HG03095 (cell line): ENCODE measurements around the gene IL10.
"Not testable (repeated sequence)": the region's sequence is repeated elsewhere in the genome, so short reads cannot be mapped to it uniquely, and the experiment has no call there.

Experiments used
- ATAC-seq: cut with Tn5 transposase; IDR thresholded peaks from one replicate; pipeline ENCODE4 v1.9.1; 2021; ENCODE audit warnings: moderate library complexity; ENCODE audit not compliant: unreplicated experiment

The IL10 gene

GRCh38 chr1:206768472-206769303 is 3.6 kb downstream of the IL10 start:
- ATAC-seq, result no peak

DNA sequence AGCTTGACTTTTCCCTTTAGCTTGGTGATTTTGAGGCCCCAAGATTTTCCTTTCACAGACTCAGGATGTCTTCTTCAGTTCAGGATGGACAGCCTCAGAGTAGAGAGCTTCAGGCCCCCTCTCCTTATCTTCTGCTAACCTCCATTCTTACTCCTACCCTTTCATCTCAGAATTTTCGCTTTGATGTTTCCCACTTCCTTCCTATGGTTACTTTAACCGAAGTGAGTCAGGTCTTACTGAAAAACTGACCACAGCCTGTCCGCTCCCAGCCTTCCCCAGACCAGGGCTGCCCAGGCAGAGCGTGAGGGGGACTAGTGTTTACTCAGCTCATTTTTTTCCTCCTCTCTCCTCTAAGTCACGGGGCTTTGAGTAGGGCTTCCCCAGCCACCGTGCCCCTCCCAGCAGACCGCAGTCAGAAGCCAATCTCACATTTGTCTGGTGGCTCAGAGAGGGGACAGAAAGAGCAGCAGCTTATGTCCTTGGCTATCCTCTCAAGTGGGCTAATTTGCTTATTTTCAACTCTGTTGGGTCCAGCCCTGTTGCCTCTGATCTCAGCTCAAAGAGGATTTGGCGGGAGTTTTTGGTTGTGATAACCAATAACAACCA is 5.9 kb downstream of the IL10 start:
- ATAC-seq, result peak; percentile 46

DNA sequence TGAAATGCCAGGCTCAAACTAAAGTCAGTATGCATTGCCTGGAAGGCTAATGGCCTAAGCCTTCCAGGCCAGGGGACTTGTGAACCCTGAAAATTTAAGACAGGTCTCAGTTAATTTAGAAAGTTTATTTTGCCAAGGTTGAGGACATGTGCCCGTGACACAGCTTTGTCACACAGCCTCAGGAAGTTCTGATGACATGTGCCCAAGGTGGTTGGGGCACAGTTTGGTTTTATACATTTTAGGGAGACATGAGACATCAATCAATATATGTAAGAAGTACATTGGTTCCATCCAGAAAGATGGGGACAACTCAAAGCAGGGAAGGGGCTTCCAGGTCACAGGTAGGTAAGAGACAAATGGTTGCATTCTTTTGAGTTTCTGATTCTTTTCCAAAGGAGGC is 6.5 kb downstream of the IL10 start:
- ATAC-seq, result not testable (repeated sequence)

DNA sequence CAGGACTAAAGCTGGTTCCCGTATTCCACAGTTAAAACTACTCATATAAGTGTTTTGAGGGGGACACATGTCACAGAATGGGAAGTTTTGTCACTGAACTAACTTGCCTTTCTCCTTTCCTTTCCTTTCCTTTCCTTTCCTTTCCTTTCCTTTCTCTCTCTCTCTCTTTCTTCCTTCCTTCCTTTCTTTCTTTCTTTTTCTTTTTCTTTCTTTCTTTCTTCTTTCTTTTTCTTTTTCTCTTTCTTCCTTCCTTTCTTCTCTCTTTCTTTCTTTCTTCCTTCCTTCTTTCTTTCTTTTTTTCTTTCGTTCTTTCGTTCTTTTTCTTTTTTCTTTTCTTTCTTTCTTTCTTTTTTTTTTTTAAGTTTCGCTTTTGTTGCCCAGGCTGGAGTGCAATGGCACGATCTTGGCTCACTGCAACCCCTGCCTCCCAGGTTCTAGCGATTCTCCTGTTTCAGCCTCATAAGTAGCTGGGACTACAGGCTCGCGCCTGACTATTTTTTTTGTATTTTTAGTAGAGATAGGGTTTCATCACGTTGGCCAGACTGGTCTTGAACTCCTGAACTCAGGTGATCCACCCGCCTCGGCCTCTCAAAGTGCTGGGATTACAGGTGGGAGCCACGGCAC is 9.4 kb downstream of the IL10 start:
- ATAC-seq, result not testable (repeated sequence)

DNA sequence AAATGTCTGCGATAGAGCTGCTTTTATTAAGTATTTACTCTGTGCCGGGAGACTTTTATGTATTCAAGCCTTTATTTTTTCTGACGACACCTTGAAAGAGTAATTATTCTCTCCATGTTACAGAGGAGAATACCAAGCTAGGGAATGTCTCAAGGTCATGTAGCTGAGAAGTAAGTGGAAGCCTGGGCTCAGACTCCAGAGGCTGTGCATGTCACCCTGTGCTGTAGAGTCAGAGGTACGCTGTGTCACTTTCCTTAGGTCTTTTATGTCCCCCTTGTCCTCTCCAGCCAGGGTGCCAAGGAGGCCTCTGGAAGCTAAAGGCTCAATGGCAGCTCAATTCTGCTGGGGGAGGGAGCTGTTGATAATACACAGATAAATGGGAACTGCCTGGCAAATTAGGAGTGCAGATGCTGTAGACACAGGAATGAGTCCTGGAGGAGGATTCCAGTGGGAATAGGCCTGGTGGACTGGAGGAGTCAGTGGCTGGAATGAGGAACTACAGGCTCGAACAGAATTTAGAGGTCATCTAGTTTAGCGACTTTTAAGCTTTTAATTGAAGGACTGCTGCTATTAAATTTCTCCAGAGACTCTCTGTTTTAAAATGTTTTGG is 11.0 kb downstream of the IL10 start:
- ATAC-seq, result no peak

DNA sequence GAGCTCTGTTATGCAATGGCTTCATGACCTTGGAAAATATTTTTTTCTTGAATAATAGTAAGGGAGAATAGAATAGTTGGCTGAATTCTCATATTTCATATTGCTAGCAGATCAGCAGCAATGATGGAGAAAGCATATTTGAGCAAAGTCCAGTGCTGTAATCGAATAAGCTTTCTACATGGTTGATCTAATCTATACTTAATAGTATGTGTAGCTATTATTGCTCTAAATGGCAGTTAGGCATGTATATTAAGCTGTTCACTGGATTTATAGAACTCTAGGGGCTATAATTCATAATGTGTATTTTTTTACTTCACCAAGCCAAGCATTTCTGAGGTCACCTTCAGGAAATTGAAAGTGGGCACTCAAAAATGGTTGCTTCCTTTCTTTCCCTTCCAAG is 11.7 kb downstream of the IL10 start:
- ATAC-seq, result no peak

DNA sequence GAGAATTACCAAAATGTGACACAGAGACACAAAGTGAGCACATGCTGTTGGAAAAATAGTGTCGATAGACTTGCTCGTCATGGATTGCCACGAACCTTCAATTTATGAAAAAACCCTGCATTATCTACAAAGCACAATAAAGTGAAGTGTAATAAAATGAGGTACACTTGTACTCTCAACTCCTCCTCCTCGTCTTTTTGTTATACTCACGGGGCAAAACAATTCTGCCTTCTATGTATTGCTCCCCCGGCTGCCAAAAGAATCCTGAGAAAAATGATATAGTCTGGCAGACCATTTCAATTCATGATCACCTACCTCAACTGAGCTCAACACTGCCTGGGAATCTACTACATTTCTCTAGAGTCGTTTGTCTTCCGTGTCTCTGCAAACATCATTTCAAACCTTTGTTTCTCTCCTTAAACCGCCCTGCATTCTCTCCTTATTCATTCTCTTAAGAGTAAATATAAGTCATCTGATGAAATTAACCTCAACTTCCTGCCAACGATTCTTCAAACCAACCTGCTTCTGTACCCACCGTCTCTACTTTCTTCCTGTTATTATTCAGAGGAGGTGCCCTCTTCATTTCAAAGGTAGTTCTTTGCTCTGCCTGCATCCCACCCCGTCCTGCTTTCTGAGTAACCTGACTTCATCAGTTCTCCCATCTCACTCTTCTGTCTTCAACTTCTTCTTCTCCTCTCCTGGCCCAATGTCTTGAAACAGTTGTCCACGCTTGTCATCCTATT is 14.6 kb downstream of the IL10 start:
- no peak for ATAC-seq

GRCh38 chr1:206754011-206754410 is 18.3 kb downstream of the IL10 start:
- ATAC-seq, result no peak

DNA sequence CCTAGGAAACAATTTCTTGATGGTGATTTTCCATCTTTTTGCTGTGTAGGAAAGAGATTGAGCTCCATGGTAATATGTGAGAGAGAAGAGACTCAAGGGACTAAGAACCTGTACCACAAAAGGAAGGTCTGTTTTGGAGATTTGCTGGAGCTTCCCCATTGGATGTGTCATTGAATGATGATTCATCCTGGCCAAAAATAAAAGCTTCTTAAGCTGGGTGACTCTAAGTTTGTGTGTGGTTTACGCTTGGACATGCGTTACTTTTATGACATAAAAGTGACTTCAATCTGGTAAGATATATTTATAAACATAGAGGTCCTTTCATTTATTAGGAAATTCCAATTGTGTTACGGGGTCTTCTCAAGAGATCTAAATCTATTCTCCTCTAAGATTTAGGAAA is 19.2 kb downstream of the IL10 start:
- ATAC-seq, result no peak

DNA sequence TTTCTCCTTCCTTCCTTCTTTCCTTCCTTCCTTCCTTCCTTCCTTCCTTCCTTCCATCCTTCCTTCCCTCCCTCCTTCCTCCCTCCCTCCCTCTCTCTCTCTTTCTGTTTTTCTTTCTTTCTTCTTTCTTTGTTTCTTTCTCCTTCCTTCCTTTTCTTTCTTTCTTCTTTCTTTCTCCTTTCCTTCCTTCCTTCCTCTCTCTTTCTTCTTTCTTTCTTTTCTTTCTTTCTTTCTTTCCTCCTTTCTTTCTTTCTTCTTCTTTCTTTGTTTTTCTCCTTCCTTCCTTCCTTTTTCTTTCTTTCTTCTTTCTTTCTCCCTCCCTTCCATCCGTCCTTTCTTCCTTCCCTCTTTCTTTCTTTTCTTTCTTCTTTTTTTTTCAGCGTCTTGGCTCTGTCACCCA is 19.8 kb downstream of the IL10 start:
- ATAC-seq, result no peak

DNA sequence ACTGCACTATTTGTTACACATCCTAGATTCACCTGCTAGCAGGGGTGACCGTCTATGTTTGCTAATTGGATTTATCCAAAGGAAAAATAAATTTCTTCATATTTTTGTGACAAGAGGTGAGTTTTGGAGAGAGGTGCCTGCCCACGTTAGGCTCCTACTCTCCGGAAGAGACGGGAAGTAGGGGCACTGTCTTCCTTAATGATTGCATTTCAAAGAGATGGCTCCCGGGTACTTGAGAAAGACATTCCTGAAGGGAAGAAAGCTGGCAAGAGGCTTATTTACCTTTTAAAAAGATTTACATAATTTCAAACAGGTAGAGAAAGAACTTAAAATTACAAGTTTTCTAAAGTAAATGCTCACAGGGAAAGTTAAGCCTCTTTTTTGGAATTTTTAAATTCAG is 20.4 kb downstream of the IL10 start:
- ATAC-seq, result no peak

- no peak for ATAC-seq
Measured at GRCh38 chr1:206748348-206749030, 23.8 kb downstream of the IL10 start.

GRCh38 chr1:206745301-206745700 is 27.0 kb downstream of the IL10 start:
- ATAC-seq, result no peak

DNA sequence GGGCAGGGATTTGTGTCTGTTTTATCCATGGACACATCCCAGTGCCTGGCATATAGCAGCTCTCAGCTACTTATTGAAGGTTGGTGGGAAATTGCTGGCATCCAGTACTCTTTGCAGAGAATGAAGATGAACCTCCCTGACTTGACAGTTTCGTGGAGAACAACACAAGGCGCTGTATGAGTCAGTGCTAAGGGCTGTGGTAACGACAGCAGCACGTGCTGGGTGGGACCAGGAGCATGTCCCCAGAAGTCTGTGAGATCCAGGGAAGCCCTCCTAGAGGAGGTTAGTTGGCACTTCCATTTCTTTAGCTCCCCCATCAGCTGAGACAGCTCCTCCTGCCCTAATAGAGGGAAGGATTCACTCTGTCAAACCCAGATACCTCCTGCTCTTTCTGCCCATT is 27.6 kb downstream of the IL10 start:
- no peak for ATAC-seq

- ATAC-seq, result no peak
Measured at GRCh38 chr1:206742719-206743383, 29.4 kb downstream of the IL10 start.

GRCh38 chr1:206741142-206741701 is 31.1 kb downstream of the IL10 start:
- ATAC-seq, result no peak

GRCh38 chr1:206739411-206740076 is 32.8 kb downstream of the IL10 start:
- ATAC-seq, result peak; percentile 83

- no peak for ATAC-seq
Measured at GRCh38 chr1:206738370-206739366, 33.6 kb downstream of the IL10 start.
